Measurements from ENCODE around the gene ACTG1. TPM values are rescaled to one million over a fixed set of nuclear protein-coding genes. Genes with fewer than 3 reads are reported as not detected.

ACTG1 gene
- total and polyA plus RNA-seq, 2 of the 13 experiments (the other 11 are each of a cell fraction or from before 2014, with no cell fraction given): 973 to 1,138 TPM

DNA sequence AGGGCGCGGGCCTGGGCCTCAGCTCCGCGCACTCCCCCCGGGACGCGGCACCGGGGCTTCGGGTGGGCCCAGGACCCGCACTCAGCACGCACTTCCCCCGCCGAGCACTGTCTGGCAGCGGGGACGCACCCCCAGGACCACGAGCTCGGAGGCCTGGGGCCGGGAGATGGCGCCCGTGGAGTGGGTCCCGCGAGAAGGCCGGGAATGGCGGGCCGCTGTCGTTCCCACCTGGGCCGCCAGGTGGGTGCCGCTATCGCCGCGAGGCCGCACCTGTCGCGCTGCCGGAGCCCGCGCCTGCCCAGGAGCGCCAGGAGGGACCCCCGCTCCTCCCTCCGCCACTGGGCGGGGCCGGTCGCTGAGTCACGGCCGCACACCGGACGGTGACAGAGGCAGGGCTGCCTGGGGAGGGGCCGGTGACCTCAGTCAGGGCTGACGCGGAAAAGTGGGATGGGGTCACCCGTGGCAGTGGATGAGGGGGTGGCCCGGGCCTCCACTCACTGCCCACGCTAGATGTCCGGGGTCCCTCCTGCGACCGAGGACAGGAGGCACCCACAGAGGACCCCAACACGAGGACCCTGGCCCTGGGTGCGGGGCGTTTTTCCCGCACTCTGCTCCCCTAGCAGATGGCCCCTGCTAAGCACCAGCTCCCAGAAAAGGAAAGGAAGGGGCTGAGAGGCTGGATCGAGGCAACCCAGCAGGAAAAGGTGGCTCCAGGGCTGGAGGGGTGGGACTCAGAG, 6.9 kb upstream of the ACTG1 start (continued):
- peak; percentile 7; the same call in 1 of the 2 replicates for TF ChIP-seq ZNF598 (CRISPR knock-in tag; IDR thresholded peaks at IDR 0.05; ENCODE audit: borderline replicate concordance)
- TF ChIP-seq ZNF710 (CRISPR knock-in tag; IDR thresholded peaks at IDR 0.05; ENCODE audit: borderline replicate concordance): no peak
- TF ChIP-seq ATF7 (IDR thresholded peaks at IDR 0.05): no peak
- TF ChIP-seq ATF7 (CRISPR knock-in tag; IDR thresholded peaks at IDR 0.05): no peak
- peak; percentile 94 for TF ChIP-seq ZNF343 (CRISPR knock-in tag; IDR thresholded peaks at IDR 0.05)
- TF ChIP-seq EED (CRISPR knock-in tag; IDR thresholded peaks at IDR 0.05): peak; percentile 51; the same call in 1 of the 2 replicates
- no peak for TF ChIP-seq NAIF1 (CRISPR knock-in tag; IDR thresholded peaks at IDR 0.05; ENCODE audit: borderline replicate concordance)
- TF ChIP-seq NR2C2 (CRISPR knock-in tag; IDR thresholded peaks at IDR 0.05; ENCODE audit: borderline replicate concordance): peak; percentile 48
- TF ChIP-seq TRIM24 (CRISPR knock-in tag; IDR thresholded peaks at IDR 0.05): no peak
- TF ChIP-seq IKZF1 (IDR thresholded peaks at IDR 0.05): no peak
- no peak for TF ChIP-seq NONO (IDR thresholded peaks at IDR 0.05)
- peak; percentile 86 for TF ChIP-seq NONO (CRISPR knock-in tag; conservative IDR thresholded peaks at IDR 0.05)
- TF ChIP-seq ZBTB21 (CRISPR knock-in tag; IDR thresholded peaks at IDR 0.05): no peak
- no peak for TF ChIP-seq ZNF160 (CRISPR knock-in tag; IDR thresholded peaks at IDR 0.05)
- 0 out of 2 replicates have a peak, but pooled peaks have one; percentile 44 for TF ChIP-seq ZSCAN25 (CRISPR knock-in tag; IDR thresholded peaks at IDR 0.05)
- TF ChIP-seq U2AF2 (IDR thresholded peaks at IDR 0.05; ENCODE audit: low read depth, low read length): no peak
- TF ChIP-seq ZBTB14 (CRISPR knock-in tag; IDR thresholded peaks at IDR 0.05): no peak
- TF ChIP-seq FOXP4 (CRISPR knock-in tag; IDR thresholded peaks at IDR 0.05): no peak
- no peak for TF ChIP-seq ZNF44 (CRISPR knock-in tag; IDR thresholded peaks at IDR 0.05)
- TF ChIP-seq HNF4G (IDR thresholded peaks at IDR 0.05; ENCODE audit: borderline replicate concordance, low read depth, low read length): no peak
- TF ChIP-seq HNF4G (CRISPR knock-in tag; IDR thresholded peaks at IDR 0.05; ENCODE audit: borderline replicate concordance, low read depth): no peak; the same call in 1 of the 2 replicates
- no peak for TF ChIP-seq SRF (IDR thresholded peaks at IDR 0.05; ENCODE audit: low read depth, low read length)
- no peak for TF ChIP-seq FOXK2 (IDR thresholded peaks at IDR 0.05)
- no peak for TF ChIP-seq KDM6A (CRISPR knock-in tag; IDR thresholded peaks at IDR 0.05; ENCODE audit: low read depth)
- TF ChIP-seq RORA (CRISPR knock-in tag; IDR thresholded peaks at IDR 0.05): no peak
- 0 out of 2 replicates have a peak, but pooled peaks have one; percentile 45 for TF ChIP-seq ZNF556 (CRISPR knock-in tag; IDR thresholded peaks at IDR 0.05; ENCODE audit: borderline replicate concordance)
- no peak for TF ChIP-seq EZH2 (conservative IDR thresholded peaks at IDR 0.05; ENCODE audit: low read depth, low read length)
- TF ChIP-seq HMG20A (CRISPR knock-in tag; IDR thresholded peaks at IDR 0.05; ENCODE audit: borderline replicate concordance): no peak
- no peak for TF ChIP-seq ZC3H4 (CRISPR knock-in tag; IDR thresholded peaks at IDR 0.05; ENCODE audit: borderline replicate concordance)
